Hepatocyte (in vitro differentiated cells): ENCODE results near the gene MTURN. TPM values are rescaled to one million over a fixed set of nuclear protein-coding genes. Genes with fewer than 3 reads are reported as not detected.

ENCODE experiments used
- DNase-seq: peaks from one replicate; pipeline ENCODE4 v3.0.0-alpha.2; 2016; ENCODE audit warnings: low spot score
- H2AFZ ChIP-seq: fragments of 200-600 bp; sonication (generic); 2 replicates; pipeline ENCODE4 v1.6.0; 2016; ENCODE audit warnings: antibody characterized with exemption, mild to moderate bottlenecking
- H3K27ac ChIP-seq: fragments of 200-600 bp; sonication (generic); 2 replicates; pipeline ENCODE4 v1.5.1; 2016; ENCODE audit warnings: mild to moderate bottlenecking
- H3K27me3 ChIP-seq: fragments of 200-600 bp; sonication (generic); 2 replicates; pipeline ENCODE4 v1.6.1; 2016
- H3K36me3 ChIP-seq: fragments of 200-600 bp; sonication (generic); replicated peaks from 2 replicates; pipeline ENCODE4 v1.5.1; 2016; ENCODE audit warnings: low read depth; ENCODE audit not compliant: insufficient read depth
- H3K4me1 ChIP-seq: fragments of 200-600 bp; sonication (generic); 2 replicates; pipeline ENCODE4 v1.5.1; 2016; ENCODE audit warnings: mild to moderate bottlenecking, moderate library complexity; ENCODE audit not compliant: insufficient read depth
- H3K4me2 ChIP-seq: fragments of 200-600 bp; sonication (generic); 2 replicates; pipeline ENCODE4 v1.6.0; 2016
- H3K4me3 ChIP-seq: fragments of 200-600 bp; sonication (generic); 2 replicates; pipeline ENCODE4 v1.5.1; 2016; ENCODE audit warnings: mild to moderate bottlenecking
- H3K79me2 ChIP-seq: fragments of 200-600 bp; sonication (generic); 2 replicates; pipeline ENCODE4 v1.6.0; 2017; ENCODE audit warnings: mild to moderate bottlenecking
- H3K9me2 ChIP-seq: fragments of 200-600 bp; sonication (generic); replicated peaks from 2 replicates; pipeline ENCODE4 v1.6.0; 2017; ENCODE audit warnings: mild to moderate bottlenecking; ENCODE audit not compliant: insufficient read depth
- H3K9me3 ChIP-seq: fragments of 200-600 bp; sonication (generic); 2 replicates; pipeline ENCODE4 v1.5.1; 2016; ENCODE audit warnings: low read depth, mild to moderate bottlenecking
- H4K20me1 ChIP-seq: fragments of 200-600 bp; sonication (generic); 2 replicates; pipeline ENCODE4 v1.6.0; 2016; ENCODE audit warnings: mild to moderate bottlenecking; ENCODE audit not compliant: insufficient read depth, poor library complexity, severe bottlenecking
- CTCF ChIP-seq: fragments of 200-600 bp; sonication (generic); IDR thresholded peaks from 2 replicates; pipeline ENCODE4 v1.5.1; 2016; ENCODE audit warnings: antibody characterized with exemption, mild to moderate bottlenecking; ENCODE audit not compliant: poor library complexity
- EZH2 ChIP-seq: fragments of 200-600 bp; sonication (generic); IDR thresholded peaks from 2 replicates; pipeline ENCODE4 v1.6.1; 2016; ENCODE audit warnings: antibody characterized with exemption, mild to moderate bottlenecking, borderline replicate concordance
- EZH2phosphoT487 ChIP-seq: fragments of 200-600 bp; sonication (generic); IDR thresholded peaks from one replicate; pipeline ENCODE4 v1.6.1; 2018; ENCODE audit warnings: antibody characterized with exemption, mild to moderate bottlenecking, low read depth, moderate library complexity; ENCODE audit not compliant: unreplicated experiment, severe bottlenecking
- WGBS: methylation state at CpG from one replicate; pipeline ENCODE4 v1.1.6; 2016; ENCODE audit warnings: low lambda C conversion rate; ENCODE audit errors: missing lambda C conversion rate; 5-methylcytosine and 5-hydroxymethylcytosine counted together
- polyA plus RNA-seq: library from polyadenylated mRNA; unstranded; fragments of >200 nt; fragmentation: Nextera tagmentation; extraction: Ambion mirVana; gene quantifications from 2 replicates; pipeline ENCODE4 v1.2.1, GENCODE V29; 2016
- total RNA-seq: library from RNA; depleted of rRNA; stranded (reverse); fragments of >200 nt; gene quantifications from 2 replicates; pipeline ENCODE4 v1.2.3, GENCODE V29; 2014

MTURN gene
- total and polyA plus RNA-seq, 2 experiments from 2014 or later: 4.5 to 14.5 TPM

- H2AFZ ChIP-seq: no peak overlapping the region
- H4K20me1 ChIP-seq: no peaks in the 10 kb centered on the region
- H3K4me1 ChIP-seq: peaks cover 14% of the 10 kb centered on the region
- no peak overlapping the region for H3K27ac ChIP-seq
- no peaks in the 10 kb centered on the region for H3K9me2 ChIP-seq
- no peak for DNase-seq
- H3K36me3 ChIP-seq: no peaks in the 10 kb centered on the region
- H3K27me3 ChIP-seq: no peaks in the 10 kb centered on the region
- H3K9me3 ChIP-seq: no peaks in the 10 kb centered on the region
- H3K4me2 ChIP-seq: no peak overlapping the region
- no peak overlapping the region for H3K4me3 ChIP-seq
- WGBS: 83% methylated on average over 13 of the region's 13 CpGs
- no peak for TF ChIP-seq CTCF
- no peak for TF ChIP-seq EZH2phosphoT487
- no peak for TF ChIP-seq EZH2
- H3K79me2 ChIP-seq: no peaks in the 10 kb centered on the region
Measured at GRCh38 chr7:30146127-30146612, 11.4 kb downstream of the MTURN start.

GRCh38 chr7:30147223-30147622 lies 12.4 kb downstream of the MTURN start:
- DNase-seq: no peak
- WGBS: 71% methylated on average over 4 of the region's 4 CpGs
- Histone ChIP-seq H4K20me1 (no peaks in the 10 kb centered on the region), H3K4me3 (no peak overlapping the region), H3K4me2 (no peak overlapping the region), H3K4me1 (peaks cover 12% of the 10 kb centered on the region), H3K27me3 (no peaks in the 10 kb centered on the region), H2AFZ (no peak overlapping the region), H3K9me2 (no peaks in the 10 kb centered on the region), H3K36me3 (no peaks in the 10 kb centered on the region), H3K79me2 (no peaks in the 10 kb centered on the region), H3K27ac (no peak overlapping the region), H3K9me3 (no peaks in the 10 kb centered on the region)
- TF ChIP-seq CTCF (no peak), EZH2phosphoT487 (no peak), EZH2 (no peak)

GRCh38 chr7:30147785-30148184 lies 13.0 kb downstream of the MTURN start:
- TF ChIP-seq EZH2 (no peak), EZH2phosphoT487 (no peak)
- Histone ChIP-seq H3K79me2 (no peaks in the 10 kb centered on the region), H3K4me3 (no peak overlapping the region), H3K9me2 (no peaks in the 10 kb centered on the region), H4K20me1 (no peaks in the 10 kb centered on the region), H3K9me3 (no peaks in the 10 kb centered on the region), H3K36me3 (no peaks in the 10 kb centered on the region), H3K4me2 (no peak overlapping the region), H3K27me3 (no peaks in the 10 kb centered on the region), H3K4me1 (peaks cover 7% of the 10 kb centered on the region), H3K27ac (no peak overlapping the region), H2AFZ (no peak overlapping the region)
- 93% methylated on average over 2 of the region's 2 CpGs for WGBS
- no peak for DNase-seq

GRCh38 chr7:30148426-30148825 lies 13.6 kb downstream of the MTURN start:
- H3K36me3 ChIP-seq: no peaks in the 10 kb centered on the region
- DNase-seq: no peak
- no peaks in the 10 kb centered on the region for H3K79me2 ChIP-seq
- no peak overlapping the region for H2AFZ ChIP-seq
- H3K4me3 ChIP-seq: no peak overlapping the region
- no peaks in the 10 kb centered on the region for H4K20me1 ChIP-seq
- H3K4me1 ChIP-seq: peaks cover under 1% of the 10 kb centered on the region
- no peaks in the 10 kb centered on the region for H3K27me3 ChIP-seq
- no peaks in the 10 kb centered on the region for H3K9me2 ChIP-seq
- H3K9me3 ChIP-seq: no peaks in the 10 kb centered on the region
- 98% methylated on average over 5 of the region's 5 CpGs for WGBS
- H3K27ac ChIP-seq: no peak overlapping the region
- TF ChIP-seq EZH2 (no peak), EZH2phosphoT487 (no peak), CTCF (no peak)
- H3K4me2 ChIP-seq: no peak overlapping the region
